ENCODE results near the gene DPY19L1.
"Not testable (repeated sequence)": the region's sequence is repeated elsewhere in the genome, so short reads cannot be mapped to it uniquely, and the experiment has no call there.

The DPY19L1 gene

DNA sequence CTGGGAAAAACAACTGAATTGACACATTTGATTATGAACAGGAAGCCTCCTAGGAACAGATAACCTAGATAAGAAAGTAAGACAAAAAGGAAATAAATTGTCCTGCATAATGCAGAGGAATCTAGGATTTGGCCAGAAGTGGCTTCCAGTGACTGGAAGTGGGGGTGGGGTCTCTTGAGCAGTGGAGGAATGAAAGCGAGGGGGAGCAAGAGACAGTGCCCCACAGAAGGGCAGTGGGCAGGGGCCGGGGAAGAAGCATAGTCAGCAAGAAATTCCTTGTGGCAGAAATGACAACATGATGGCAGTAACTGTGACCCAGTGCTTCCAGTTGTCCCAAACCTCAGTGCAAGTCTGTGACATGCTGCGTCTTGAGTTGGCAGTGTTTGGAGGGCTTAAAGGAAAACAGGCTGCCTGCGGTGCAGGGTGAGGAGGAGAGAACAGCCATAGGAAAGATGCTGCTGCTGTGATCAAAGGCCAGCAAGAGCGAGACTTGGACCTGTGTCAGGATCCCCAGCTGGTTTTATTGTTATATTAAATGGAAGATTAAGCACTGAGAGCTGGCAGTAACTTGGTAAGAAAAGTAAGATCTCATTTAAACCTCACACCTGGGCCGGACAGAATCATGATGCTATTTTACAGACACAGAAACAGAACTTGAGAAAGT lies 119.0 kb downstream of the DPY19L1 start:
- DNase-seq (ENCODE audit: low spot score) = not testable (repeated sequence)

DNA sequence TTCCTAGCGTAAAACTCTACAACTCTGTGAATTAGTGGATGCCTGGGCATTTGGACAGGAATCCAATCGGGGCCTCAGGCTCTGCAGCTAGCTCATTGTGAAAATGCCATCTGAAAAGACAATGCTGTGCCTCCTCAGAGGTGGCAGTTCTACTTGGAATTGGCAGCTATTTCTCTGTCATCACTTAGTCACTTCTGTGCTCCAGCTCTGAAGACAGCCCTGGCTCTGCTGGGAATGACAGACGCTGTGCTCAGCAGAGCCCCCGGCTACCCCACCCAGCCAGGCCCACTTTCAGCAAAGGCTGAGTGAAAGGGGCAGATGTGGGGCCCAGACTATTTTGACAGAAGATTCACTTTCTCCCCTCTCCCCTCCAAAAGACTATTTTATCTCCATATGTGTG lies 119.8 kb downstream of the DPY19L1 start:
- DNase-seq (ENCODE audit: low spot score) = not testable (repeated sequence)

DNA sequence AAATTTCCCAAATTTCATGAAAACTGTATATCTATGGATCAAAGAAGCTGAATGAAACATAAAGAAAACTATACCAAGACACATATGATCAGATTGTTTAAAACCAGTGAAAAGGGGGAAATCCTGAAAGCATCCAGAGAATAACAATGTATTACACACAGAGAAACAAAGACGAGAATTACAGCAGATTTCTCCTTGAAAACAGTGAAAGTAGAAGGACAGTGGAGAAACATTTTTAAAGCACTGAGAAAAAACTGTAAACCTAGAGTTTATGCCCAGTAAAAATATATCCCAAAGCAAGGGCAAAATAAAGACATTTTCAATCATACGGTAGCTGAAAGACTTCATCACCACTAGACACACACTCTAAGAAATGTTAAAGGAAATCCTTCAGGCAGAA lies 121.0 kb downstream of the DPY19L1 start:
- no peak for DNase-seq (ENCODE audit: low spot score)

DNA sequence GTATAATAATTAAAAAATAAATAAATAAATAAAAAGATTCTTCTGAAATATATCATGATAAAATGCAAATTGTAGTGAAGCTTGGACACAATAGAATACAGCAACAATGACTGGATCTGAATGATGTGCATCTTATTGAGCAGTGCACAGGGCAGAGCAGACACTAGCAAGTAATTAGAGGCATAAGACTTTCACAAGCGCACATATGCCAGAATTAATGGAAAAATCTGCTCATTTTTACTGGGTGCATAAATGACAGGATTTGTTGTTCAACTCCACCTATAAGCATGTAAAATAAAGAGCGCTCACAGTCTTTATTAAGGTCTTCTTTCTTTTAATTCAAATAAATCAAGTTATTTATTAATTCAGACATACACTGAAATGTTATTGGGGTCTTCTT lies 125.0 kb downstream of the DPY19L1 start:
- DNase-seq (ENCODE audit: low spot score) = no peak

DNA sequence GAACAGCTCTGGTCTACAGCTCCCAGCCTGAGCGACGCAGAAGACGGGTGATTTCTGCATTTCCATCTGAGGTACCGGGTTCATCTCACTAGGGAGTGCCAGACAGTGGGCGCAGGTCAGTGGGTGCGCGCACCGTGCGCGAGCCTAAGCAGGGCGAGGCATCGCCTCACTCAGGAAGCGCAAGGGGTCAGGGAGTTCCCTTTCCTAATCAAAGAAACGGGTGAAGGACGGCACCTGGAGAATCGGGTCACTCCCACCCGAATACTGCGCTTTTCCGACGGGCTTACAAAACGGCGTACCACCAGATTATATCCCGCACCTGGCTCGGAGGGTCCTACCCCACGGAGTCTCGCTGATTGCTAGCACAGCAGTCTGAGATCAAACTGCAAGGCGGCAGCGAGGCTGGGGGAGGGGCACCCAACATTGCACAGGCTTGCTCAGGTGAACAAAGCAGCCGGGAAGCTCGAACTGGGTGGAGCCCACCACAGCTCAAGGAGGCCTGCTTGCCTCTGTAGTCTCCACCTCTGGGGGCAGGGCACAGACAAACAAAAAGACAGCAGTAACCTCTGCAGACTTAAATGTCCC lies 130.9 kb downstream of the DPY19L1 start:
- DNase-seq (ENCODE audit: low spot score) = not testable (repeated sequence)

DNA sequence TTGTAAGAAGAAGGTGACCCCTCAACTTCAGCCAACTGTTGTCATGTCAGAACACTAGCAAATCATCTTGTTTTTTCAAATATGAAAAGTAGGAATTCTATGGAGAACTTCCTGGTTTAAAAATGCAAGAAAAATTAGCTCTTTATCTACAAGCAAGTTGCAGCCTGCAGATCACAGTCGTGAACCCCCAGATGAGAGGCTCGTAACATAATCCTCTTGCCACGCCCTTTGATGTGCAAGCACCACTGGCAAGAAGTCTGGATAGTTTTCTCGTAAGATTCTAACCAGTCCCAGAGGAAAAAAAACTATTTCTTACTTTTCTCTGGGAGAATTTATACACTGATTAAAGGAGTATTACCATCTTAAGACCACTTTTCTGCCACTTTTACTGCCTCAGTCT lies 132.3 kb downstream of the DPY19L1 start:
- no peak for DNase-seq (ENCODE audit: low spot score)

DNA sequence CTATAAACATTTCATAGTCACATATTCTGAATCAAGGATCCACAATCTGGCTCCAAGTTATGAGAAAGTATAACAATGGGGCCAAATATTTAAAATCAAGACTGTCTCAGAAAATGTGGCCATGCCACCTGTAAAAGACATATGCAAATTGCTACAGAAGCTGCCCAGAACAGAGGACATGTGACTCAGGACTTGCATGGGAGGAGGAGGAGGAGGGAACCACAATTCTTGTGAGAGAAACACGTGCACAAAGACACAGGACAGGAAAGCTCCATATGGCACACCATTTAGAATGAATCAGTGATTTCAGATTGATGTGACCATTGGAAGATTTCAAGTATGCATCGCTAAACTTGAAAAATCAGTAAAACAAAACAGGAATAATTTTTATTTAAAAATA lies 133.4 kb downstream of the DPY19L1 start:
- not testable (repeated sequence) for DNase-seq (ENCODE audit: low spot score)

DNA sequence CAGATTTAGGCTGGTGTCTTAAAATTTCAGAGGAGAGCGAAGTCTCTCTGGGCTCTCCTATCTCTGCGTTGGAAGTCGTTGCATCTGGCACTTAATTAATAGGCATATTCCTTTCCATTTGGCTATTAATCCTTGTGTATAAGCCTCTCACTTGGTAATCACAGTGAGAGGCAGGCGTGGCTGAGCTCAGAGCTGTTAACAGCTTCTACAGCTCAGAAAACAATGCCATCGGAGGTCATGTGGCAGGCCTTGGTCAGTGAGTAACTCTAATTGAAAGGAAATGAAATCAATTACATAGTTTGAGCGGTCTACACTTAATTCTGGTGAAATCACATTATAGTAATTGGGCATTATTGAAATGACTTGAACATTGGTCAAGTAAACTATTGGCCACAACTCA lies 135.1 kb downstream of the DPY19L1 start:
- DNase-seq (ENCODE audit: low spot score) = no peak

DNA sequence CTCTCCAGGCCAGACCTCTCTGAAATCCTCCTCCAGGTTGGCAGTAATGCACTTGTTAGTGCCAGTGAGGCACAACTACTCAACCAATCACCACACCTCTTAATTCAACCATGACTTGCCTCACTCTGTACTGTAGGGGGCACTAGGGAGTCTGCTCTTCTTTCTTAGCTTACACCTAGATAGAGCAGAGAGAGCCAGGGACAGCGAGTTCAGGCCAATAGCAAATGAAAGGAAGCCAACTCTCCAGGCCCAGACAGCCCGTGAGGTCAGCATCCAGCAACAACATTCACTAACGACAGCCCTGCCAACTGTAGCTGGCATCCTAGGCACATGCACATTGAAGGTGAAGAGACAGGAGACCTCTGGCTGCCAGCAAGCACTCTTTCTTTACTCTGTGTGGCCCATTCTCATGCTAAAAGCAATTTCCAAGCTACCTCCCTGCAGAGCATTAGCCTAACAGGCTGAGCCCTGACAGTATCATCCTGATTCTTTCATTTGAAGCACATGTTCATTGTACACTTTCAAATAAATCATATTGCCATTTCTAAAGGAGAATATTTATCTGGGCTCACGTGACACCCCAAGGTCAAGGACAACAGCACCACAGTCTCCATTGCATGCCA lies 136.3 kb downstream of the DPY19L1 start:
- DNase-seq (ENCODE audit: low spot score) = peak; percentile 2

DNA sequence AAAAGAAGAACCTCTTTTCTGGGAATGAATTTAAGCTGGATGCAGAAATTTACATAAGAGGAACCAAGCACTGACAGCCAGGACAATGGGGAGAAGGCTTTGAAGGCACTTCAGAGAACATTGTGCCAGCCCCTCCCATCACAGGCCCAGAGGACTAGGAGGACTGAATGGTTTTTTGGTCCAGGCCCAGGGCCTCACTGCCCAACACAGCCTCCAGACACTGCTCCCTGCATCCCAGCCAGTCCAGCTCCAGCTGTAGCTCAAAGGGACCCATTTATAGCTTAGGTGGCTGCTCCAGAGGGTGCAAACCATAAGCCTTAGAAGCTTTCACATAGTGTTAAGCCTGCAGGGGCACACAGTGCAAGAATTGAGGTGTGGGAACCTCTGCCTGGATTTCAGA lies 142.1 kb downstream of the DPY19L1 start:
- no peak for DNase-seq (ENCODE audit: low spot score)

DNA sequence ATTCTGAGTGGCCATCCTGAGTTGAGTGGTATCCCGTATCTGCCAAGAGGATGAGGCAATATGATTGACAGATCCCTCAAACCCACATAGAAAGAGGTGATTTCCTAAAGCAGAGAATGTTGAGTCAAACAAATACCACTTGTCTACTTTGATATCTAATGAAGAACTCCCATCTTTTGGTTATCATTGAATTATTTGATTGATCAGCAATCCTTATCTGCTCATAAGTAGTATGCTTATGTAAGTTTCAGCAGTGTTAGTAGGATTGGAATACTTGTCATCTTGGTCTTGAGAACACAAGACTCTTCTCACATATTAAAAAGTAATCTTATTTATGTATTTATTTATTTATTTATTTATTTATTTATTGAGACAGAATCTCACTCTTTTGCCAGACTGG lies 147.3 kb downstream of the DPY19L1 start:
- no peak for DNase-seq (ENCODE audit: low spot score)

DNA sequence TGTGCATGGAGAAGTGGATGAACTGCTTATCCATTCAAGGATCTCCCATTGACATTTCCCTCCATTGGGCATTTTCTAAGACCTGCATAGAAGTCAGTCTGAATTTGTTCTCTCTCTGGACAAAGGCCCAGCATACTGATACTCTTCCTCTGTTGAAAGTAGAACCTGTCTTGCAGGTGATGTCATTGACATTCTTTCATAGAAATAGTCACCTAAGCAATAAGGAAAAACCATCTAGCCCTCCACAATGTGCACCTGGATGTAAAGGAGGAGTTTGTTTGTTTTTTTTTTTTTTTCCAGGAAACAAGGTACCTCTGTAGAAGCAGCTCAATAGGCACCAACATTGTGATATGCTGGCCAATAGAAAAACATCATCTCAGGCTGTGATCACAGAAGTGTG lies 150.4 kb downstream of the DPY19L1 start:
- no peak for DNase-seq (ENCODE audit: low spot score)

DNA sequence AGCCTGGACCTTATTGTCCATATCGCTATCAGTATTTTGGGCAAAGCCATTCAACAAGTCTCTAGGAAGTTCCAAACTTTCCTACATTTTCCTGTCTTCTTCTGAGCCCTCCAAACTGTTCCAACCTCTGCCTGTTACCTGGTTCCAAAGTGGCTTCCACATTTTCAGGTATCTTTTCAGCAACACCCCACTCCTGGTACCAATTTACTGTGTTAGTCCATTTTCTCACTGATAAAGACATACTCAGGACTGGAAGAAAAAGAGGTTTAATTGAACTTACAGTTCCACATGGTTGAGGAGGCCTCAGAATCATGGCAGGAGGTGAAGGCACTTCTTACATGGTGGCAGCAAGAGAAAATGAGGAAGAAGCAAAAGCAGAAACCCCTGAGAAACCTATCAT lies 153.4 kb downstream of the DPY19L1 start:
- DNase-seq (ENCODE audit: low spot score) = not testable (repeated sequence)

DNA sequence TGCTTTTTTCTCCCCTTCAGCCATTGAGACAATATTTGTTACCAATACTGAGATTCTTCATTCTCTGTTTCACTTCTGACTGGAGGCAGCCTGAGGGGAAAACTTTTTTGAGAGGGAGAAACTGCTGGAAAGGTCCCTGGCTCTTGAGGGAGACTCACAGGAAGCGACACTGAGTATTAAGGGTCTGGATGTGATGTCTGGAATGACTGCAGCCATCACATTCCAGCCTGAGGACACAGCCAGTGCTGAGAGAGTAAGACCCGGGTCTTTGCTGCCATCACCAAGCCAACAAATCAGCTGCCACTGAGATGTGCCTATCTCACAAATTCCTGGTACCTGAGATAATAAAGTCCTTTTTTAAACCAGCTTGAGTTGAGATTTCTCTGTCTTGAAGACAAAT lies 157.4 kb downstream of the DPY19L1 start:
- DNase-seq (ENCODE audit: low spot score) = no peak

DNA sequence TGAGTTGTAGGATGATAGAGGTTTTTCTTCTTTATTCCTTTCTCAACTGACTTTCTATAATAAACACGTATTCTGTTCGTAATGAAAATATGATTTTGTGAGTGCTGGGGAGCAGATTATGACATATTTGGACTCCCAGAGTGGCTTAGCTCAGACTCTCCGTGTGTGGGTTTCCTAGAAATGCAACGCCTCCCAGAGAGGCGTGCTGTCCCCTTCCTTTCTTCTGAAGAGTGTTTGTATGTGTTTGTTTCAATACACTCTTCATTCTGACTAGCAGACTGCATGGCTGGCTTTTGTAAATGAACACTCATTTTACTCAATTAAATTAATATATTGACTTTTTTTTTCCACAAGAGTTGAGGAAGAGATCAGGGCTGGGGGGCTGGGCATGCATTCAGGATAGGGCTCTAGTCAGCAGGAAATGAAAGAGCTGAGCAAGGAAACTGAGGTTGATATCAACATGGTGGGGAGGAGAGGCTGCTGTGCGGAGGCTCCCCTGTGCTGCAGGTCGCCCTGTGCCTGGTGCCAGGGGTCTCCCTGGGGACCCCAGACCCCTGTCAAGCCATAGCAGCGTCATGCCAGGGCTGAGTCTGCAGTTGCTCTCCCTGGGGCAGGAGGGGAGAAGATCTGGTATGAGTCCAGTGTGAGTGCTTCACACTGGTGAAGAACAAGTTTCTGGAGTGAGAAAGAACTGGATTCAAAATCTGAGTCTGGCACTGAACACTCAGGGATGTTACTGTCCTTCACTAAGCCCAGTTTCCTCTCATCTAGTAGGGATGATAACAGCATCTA lies 158.1 kb downstream of the DPY19L1 start:
- not testable (repeated sequence) for DNase-seq (ENCODE audit: low spot score)
